Stimulated activated CD4-positive, alpha-beta T cell treated with anti-CD3 and anti-CD28 coated beads, TNF-alpha, amount 100 ng/mL, for 1 hour (primary cell): ENCODE data around the gene SEPTIN6.
"Not testable (repeated sequence)": the region's sequence is repeated elsewhere in the genome, so short reads cannot be mapped to it uniquely, and the experiment has no call there.

ENCODE experiments used
- DNase-seq, 3 donors: peaks; one replicate each; pipeline ENCODE4 v3.0.0-alpha.2; 2020; ENCODE audit warnings: low read depth in 3 of 3, low spot score in 1 of 3

SEPTIN6 gene

DNA sequence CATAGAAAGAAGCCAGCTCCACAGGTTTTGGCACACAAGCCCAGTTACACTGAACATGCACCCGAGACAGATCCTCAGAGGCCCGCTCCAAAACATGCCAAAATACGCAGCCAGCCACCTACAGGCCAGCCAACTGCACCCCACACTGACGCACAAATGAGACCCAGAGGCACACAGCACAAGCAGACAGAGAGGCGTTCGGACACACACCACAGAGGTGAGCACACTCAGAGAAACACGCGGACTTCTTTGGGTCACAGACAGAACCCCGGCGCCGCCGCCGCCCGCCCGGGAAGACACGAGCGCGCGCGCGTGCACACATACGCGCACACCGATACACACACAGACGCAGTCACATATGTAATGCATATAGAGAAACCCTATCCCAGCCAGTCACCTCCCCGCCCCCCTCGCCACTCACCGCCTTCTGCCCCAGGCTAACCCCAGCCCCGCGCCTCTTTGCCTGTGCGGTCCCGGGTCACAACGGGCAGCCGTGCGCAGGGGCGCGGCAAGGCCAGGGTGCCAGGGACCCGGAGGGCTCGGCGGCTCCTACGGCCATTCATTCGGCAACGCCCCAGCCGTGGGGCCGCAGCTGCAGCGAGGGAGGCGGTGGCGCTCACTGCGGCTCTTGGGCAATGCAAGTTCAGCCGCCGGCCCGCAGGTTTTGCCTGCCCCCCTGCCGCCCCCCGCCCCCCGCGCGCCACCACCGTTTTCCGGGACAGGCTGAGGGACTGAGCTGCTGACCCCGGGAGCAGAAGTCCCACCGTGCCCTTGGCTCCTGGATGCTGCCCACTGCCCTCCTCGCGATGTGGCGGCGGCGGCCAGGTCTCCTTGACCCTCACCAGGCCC, 553 bp downstream of the SEPTIN6 start:
- peak in 1 of 3 donors; percentile 43 for DNase-seq

DNA sequence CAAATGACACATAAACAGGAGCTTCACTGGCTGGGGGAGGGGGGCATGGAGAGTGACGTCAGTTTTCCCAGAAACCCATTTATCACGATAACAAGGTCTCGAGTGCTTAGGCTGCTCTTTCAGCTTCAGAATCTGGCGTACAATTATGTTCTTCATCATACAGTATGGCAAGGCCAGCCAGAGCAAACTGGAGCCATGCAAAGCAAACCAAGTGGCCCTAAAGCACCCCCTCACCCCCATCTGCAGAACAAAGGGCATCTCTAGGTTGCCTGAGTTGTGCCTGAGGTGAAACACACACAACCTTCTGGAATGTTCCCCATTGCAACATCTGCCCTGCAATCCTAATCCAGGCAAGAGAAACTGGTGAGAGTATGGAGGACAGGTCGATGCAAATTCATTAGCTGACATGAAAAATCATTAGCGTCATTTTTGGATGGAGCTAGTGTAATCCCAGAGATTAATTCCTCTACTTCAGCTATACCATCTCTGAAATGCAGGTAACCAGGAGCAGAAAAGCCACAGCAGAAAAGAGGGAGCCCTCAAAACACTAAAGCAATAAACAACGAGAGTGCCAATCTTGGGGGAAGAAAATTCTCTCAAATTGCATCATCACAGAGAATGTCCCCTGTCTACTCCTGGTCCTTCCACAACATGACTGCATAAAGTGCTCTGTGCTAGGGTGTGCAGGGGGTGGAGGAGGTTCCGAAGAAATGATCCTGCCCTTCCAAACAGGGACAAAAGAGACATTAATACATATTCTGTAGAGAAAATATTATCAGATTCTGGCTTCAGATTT, 1.8 kb downstream of the SEPTIN6 start:
- peak in 1 of 3 donors; percentile 41 for DNase-seq

DNA sequence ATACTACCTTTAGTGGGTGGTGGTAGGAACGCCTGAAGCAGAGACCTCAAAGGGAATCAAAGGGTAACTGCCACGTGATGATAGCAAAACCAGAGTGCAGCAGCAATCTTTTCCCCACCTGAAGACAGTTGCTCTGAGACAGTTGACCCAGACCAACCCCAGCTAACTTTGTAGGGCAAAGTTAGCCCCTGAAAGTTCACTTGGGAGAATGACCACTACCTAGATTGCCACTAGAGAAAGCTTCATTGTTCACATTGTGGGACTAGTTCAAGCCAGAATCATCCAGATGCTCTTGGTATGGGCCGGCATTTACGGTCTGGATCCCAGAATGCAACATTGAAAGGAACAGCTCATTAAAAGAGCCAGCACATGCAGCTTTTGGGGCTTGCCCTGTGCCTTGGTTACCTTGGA, 4.1 kb downstream of the SEPTIN6 start:
- DNase-seq: no peak

DNA sequence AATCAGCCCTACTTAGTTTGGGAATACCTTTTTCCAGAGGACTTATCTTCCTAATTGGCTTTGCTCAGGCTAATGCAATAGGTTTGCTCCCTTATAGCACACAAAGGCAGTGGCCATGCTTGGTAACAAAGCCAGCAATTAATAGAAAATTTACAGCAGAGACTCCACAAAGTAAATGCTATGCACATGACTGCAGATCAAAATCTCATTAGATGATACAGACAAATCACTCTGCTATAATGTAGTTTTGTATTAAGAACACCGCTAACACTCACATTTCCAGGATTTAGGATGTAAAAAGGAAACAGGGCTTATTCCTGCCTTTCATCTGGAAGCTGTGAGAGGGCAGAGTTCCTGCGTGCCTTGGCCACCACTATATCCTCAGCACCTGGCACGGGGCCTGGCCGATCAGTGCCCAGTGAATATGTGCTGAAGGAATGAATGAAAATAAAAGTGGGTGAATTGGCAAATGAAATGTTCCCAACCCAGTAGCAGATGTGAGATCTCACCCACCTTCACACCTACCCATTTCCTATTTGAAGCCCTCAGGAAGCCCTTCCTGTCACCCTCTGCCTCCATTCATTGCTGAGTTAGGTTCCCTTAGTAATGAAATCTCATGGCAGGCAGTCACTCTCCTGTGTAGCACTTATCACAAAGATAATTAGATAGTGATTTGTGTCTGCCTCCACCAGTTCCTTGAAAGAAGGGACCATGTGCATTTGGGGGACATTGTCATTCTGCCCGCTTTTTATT, 5.1 kb downstream of the SEPTIN6 start:
- no peak for DNase-seq

DNA sequence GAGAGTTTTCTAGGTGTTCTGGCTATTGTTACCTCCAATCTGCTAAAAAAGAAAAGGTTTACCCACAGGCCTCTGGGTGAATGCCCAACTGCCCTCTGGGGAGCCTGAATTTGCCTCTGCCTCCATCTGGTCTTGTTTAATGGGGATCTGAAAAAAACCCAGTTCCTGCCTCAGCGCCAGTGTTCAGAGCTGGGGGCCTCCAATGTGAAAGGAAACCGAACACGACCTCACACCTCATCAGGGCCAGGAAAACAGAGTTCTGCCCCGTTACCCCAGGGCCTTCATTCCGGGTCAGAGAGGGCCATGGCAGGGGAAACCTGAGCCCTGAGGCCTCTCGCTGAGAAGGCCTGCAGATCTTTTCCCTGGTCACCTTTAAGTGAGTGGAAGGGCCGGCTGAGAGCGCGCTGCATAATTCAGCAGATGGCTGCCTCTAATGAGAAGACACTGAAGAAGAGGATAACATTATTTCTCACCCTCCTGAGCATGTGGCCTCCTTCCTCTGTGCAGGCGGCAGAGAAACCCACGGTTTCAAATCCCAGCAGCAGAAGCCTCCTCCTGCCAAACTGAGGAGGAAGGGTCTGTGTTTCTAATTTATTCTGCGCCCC, 6.8 kb downstream of the SEPTIN6 start:
- no peak for DNase-seq

DNA sequence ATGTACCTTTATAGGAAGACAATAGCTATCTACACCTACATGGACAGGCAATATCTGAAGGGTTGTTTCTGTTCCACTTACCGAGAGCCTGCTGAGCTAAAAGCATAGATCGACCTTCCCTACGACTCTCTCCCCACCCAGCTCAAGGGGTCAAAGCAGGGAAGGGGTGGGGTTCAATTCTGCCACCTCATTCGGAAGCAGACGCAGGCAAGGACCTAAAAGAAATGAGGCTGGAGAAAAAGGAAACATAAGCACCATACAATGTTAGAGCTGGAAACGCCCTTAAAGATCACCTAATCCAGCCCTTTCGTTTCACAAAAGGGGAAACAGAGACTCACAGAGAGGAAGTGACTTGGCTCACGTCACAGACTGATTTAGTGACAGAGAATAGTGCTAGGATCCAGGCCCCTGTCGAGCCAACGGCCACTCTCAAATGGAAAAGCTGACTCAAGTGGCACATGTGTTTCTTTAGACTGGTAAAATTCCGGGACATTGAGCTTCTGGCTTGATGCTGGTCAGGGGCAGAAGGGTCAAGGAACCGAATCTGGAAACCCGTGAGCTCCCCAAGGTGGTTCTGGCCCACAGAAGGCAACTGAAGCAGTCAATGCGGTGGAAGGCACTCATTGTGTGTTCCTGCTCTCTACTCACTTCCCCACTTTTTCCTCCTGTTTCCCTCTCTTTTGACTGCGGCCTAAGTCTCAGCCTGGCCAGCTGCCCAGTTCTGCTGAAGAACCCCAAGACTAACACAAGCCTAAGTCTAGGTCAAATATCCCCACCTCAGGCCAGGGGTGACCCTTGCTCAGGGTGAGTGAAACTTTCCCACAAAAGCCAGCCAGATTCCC, 7.5 kb downstream of the SEPTIN6 start:
- no peak for DNase-seq

DNA sequence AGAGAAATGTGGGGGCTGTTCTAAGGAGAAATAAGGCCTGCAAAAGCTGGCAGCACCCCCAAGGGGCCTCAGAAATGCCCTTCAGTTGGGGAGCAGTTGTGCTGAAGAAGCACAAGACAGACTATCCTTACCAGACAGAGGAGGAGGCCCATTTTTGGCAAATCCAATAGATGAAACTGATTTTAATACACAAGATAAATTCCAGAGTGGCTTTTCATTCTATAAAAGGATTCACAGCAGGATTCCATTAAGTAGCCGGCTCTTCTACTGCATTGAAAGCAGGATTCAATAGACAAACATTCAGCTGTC, 8.1 kb downstream of the SEPTIN6 start:
- DNase-seq: no peak

DNA sequence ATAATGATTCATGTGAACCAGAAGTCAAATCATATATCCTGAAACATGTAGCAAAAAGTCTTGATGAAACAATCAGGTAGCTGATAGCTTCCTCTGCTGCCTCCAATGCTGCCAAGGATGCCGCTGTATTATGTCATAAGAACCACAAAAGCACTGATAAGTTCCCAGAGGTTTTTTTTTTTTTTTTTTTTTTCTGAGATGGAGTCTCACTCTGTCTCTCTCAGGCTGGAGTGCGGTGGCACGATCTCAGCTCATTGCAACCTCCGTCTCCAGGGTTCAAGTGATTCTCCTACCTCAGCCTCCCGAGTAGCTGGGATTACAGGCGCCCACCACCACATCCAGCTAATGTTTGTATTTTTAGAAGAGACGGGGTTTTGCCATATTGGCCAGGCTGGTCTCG, 8.7 kb downstream of the SEPTIN6 start:
- not testable (repeated sequence) for DNase-seq

DNA sequence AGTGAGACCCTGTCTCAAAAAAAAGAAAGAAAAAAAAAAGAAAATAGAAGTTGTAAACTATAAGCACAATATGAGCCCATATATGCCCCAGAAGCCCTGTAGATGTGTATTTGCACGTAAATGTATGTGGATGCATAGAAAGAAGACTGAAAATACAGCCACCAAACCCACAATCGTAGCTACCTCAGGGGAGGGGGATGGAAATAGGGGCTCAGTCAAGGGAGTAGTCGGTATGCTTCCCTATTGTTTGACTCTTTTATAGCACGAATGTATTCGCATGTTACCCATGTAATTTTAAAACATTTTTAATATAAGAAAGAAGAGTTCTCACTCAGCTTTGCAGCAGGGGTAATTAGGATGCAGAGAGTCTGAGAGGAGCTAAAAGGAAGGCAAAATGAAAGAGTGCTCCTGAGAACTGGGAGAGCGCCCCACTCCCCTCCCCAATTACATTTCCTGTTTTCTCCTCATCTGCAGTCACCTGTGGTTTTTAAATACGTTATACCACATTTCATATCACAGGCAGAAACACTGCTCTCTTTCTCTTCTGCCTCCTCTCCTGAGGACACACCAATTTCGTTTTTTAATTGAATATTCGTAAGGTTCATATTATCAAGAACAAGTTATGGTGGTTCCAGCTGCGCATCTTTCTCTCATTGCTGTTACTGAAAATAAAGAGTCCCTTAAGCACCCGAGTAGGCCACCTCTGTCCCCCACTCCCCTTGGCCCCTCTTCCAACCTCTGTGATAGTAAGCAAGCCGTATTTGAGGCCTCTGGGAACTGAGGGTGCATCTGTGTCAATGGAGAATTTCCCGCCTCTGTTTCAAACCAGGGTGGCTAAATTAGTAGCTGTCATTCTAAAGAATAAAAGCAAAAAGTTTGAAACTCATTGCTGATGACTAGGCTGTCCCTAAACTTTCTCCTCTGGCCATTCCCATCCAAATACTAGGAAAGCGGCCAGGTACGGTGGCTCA, 10.7 kb downstream of the SEPTIN6 start:
- no peak for DNase-seq

DNA sequence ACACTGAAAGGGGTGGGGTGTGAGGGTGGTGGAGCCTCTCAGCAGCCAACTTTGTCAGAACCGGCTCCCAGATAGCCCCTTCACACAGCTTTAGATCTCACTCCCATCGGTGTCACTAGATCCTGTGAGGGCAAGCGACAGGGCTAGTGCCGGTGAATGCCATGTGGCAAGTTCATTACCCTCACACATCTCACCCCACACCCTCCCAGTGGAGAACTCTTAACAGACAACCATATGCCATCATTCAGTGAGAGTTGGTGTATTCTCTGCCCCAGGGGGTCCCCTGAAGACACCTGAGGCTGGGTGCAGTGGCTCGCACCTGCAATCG, 15.3 kb downstream of the SEPTIN6 start:
- DNase-seq: no peak

DNA sequence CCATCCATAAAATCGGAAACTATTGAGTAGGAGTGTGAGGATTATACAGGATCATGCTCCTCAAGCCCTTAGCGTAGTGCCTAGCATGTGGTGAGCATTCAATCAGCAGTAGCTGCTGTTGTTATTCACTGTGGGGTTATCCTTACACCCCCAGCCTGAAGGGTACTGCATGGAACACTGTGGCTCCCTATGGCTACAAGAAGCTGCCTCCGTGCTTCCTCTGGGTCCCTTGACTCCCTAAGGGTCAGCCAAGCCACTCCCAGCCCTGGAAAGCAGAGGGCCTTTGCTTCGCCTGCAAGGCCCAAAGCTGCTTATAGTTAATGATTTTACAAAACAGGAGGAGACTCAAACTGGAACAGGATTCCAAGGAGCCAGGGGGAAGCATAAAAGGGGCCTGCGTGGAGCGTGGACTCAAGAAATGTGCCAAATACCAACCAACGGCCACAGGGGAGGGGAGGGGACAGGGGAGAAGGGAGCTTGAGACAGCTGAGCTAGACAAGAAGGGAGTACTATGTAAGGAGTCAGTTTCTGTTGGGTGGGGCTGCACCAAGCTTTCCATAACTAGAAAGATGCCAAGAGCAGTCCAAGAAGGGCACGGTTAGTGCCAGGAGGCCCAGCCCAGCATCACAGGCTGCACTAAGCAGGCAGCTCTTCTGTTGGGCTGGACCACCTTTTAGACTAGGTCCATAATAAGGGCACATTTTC, 15.9 kb downstream of the SEPTIN6 start:
- DNase-seq: no peak

DNA sequence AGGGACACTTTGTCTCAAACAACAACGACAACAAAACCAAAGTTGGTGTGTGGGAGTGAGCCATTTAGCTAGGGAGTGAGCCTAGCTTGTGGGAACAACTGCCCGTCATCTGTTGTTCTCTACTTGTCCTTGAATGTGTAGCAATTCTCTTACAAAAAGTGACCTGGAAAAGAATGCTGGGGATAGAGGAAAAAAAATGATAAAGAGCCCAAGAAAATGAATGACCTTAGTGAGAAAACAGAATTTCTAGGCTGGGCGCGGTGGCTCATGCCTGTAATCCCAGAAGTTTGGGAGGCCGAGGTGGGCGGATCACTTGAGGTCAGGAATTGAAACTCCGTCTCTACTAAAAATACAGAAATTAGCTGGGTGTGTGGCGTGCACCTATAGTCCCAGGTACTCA, 19.6 kb downstream of the SEPTIN6 start:
- DNase-seq: no peak

DNA sequence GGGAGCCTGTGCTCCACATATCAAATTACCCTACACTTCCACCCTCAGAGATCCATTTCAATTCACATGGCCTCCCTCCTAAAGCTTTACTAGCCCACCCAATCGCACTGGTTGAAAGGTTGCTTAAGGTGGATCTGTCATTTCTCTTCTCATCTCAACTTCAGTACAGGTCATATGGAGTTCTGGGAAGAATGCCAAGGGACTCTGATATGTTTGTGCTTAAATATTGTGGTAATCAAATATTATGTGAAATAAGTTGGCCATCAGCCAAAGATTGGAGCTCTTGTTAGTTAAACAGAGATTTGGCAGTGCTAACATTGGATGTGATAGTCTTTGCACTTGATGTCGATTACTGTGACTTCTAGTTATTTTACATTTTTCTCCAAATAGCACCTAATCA, 20.5 kb downstream of the SEPTIN6 start:
- no peak for DNase-seq

DNA sequence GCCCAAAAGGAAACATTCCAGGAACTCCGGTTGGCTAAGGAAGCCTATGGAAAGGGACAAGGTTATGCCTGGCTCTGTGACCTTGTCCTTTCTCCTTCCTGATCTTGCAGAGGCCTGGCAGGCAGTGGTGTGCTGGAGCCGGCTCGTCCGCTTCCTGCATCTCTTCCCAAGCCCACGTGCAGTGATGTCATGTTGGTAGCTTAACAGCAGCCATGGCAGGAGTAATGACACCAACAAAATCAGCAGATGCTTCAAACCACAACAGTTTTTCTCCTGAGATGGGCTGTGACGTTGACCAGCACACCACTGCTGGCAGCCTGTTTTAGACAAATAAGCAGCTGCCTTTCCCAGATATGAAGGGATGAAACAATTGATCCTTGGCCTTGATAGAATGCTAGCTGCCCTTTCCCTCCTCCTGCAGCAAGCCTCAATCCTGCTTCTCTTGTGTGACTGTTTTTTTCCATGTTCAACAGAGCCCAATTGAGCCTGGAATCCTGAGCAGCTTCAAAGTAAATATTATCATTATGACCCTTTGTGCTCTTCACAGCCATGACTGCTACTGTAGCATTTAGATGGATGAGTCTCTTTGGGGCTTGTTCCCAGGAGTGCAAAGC, 23.4 kb downstream of the SEPTIN6 start:
- no peak for DNase-seq

DNA sequence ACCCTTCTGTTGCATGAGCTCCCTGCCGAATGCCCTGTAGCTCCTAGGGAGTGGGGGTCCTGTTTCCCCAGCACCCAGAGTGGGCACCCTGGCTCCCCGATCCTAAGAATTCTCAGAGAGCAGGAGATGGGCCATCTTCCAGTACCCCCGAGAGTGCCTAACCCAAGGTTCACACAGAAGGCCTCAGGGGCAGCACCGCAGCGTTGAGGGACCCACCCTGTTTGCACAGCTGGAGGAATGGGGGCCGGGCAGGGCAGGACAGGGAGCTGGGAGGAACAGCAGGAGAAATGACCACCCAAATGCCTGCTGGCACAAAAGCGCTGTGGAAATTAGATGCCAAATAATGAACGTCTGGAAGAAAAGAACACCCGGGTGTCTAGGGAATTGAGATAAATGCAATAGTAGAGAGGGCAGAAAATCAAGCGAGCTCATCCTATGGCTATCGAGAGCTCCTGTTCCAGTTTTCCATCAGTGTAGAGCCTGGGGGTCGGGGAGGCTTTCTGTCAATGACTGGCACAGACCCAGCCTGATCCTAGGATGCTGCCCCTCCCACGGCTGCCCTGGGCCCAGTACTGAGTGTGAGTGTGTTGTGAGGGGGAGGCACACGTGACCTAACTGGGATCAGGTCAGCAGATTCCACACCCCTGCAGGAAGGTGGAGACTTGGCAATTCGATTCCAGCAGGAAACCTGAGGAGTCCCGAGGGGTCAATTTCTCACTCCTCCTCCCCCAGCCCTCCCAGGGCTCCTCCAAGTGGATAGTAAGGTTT, 25.7 kb downstream of the SEPTIN6 start:
- DNase-seq: no peak

DNA sequence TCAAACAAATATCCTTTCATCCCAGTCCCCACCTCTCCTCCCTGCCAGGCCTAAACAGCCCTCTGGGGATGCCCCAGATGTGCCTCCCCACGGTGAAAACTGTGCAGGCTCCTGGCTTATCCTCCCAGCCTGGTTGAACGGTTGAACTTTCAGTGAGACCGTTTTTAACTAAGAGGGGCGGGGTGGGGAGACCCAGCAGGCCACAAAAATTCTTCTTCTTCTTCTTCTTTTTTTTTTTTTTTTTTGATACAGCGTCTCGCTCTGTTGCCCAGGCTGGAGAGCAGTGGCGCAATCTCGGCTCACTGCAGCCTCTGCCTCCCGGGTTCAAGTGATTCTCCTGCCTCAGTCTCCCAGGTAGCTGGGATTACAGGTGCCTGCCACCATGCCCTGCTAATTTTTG, 28.1 kb downstream of the SEPTIN6 start:
- DNase-seq: not testable (repeated sequence)

DNA sequence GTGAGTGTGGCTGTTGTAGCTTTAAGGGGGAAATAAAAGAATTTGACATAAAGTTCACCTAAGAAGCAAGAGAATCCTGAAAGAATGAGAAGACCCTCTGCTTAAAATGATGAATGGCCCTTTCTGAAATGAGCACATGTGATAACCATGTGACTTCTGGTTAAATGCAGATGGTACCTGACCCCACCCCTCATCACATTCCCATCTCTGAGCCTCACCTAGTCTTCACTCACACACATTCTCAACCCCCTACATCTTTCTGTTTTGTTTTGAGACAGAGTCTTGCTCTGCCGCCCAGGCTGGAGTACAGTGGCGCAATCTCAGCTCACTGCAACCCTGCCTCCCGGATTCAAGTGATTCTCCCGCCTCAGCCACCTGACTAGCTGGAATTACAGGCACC, 31.5 kb downstream of the SEPTIN6 start:
- DNase-seq: no peak

DNA sequence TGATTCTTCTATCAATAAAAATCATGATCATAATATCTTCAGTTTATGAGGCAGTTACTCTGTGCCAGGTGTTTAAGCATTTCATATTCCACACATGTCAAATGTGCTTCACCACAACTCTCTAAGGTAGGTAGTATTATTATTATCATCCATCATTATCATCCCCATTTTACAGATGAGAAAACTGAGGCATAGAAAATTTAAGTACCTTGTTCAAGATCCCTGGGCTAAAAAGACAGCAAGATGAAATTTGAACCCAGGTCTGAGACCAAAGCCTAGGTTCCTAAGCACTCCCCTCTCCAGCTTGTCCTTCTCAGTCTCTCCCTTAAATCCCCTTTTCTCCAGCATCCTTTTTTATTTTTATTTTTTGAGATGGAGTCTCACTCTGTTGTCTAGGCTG, 33.4 kb downstream of the SEPTIN6 start:
- no peak for DNase-seq
